Subcutaneous abdominal adipose tissue (tissue), 5 donors: ENCODE data around the gene TNK2.
"Not testable (repeated sequence)": the region's sequence is repeated elsewhere in the genome, so short reads cannot be mapped to it uniquely, and the experiment has no call there.

ENCODE experiments used
- H3K27ac ChIP-seq: one replicate; pipeline ENCODE4 v1.7.0; 2013; ENCODE audit warnings: low read depth, mild to moderate bottlenecking, inconsistent platforms, low read length, moderate library complexity
- H3K27me3 ChIP-seq, 5 donors: one replicate each; pipeline ENCODE4 v1.7.0; 2013; ENCODE audit warnings: low read length in 5 of 5, inconsistent platforms in 1 of 5; ENCODE audit not compliant: control insufficient read depth in 5 of 5, insufficient read depth in 4 of 5
- H3K36me3 ChIP-seq, 5 donors: one replicate each; pipeline ENCODE4 v1.7.0; 2013; ENCODE audit warnings: low read length in 5 of 5; ENCODE audit not compliant: control insufficient read depth in 5 of 5, insufficient read depth in 5 of 5
- H3K4me1 ChIP-seq, 5 donors: one replicate each; pipeline ENCODE4 v1.7.0; 2013; ENCODE audit warnings: low read length in 5 of 5, mild to moderate bottlenecking in 3 of 5, moderate library complexity in 1 of 5; ENCODE audit not compliant: control insufficient read depth in 5 of 5, insufficient read depth in 5 of 5
- H3K4me3 ChIP-seq, 5 donors: one replicate each; pipeline ENCODE4 v1.7.0; 2013; ENCODE audit warnings: low read length in 5 of 5, low read depth in 1 of 5
- H3K9ac ChIP-seq, 5 donors: one replicate each; pipeline ENCODE4 v1.7.0; 2013; ENCODE audit warnings: low read length in 5 of 5, mild to moderate bottlenecking in 4 of 5, moderate library complexity in 3 of 5
- H3K9me3 ChIP-seq, 5 donors: one replicate each; pipeline ENCODE4 v1.7.0; 2013; ENCODE audit warnings: low read length in 5 of 5; ENCODE audit not compliant: control insufficient read depth in 5 of 5
- donor health status: healthy.
- donor health status: healthy.
- donor health status: healthy.
- donor health status: healthy.
- donor health status: healthy.

Gene TNK2

DNA sequence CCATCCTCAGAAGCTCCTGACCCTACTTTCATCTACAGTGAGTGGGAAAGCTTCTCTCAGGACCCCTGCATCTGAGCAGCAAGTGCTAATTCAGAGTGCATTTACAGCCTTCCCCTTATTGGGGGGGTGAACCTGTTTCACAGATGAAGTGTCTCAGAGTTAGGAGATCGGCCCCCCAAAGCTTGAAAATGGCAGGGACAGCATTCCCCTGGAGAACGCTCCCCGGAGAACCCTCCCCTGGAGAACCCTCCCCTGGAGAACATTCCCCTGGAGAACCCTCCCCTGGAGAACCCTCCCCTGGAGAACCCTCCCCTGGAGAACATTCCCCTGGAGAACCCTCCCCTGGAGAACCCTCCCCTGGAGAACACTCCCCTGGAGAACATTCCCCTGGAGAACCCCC is 36.7 kb downstream of the TNK2 start:
- peaks cover 0 to 79% (median 56%) of the 10 kb centered on the region in 5 donors for H3K36me3 ChIP-seq
- H3K9me3 ChIP-seq = not testable (repeated sequence)

DNA sequence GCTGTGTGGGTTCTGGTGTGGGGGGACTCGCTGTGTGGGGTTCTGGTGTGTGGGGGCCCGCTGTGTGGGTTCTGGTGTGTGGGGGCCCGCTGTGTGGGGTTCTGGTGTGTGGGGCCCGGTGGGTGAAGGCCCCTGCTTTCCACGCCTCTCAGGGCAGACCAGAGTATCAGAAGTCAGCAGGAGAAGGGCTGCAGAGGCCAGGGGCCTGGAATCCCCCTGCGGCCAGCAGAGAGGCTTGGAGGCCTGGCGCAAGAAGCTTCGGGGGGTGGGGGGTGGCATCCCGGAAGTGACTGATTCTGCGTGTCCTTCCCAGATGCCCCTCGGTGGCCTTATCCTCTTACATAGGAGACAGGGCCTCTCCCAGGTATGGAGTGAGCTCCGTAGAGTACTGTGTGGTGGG is 37.4 kb downstream of the TNK2 start:
- H3K9me3 ChIP-seq = no peaks in the 10 kb centered on the region
- H3K4me3 ChIP-seq = no peak overlapping the region
- H3K4me1 ChIP-seq = peaks cover 0 to 11% (median 0%) of the 10 kb centered on the region in 5 donors
- no peaks in the 10 kb centered on the region for H3K27me3 ChIP-seq
- H3K27ac ChIP-seq = no peak overlapping the region
- peaks cover 0 to 79% (median 57%) of the 10 kb centered on the region in 5 donors for H3K36me3 ChIP-seq
- no peak overlapping the region for H3K9ac ChIP-seq

More for the DNA sequence above, 36.7 kb downstream of the TNK2 start:
- H3K27ac ChIP-seq, H3K27me3 ChIP-seq, H3K9ac ChIP-seq, H3K4me3 ChIP-seq: not testable (repeated sequence)
- H3K4me1 ChIP-seq = peaks cover 0 to 11% (median 0%) of the 10 kb centered on the region in 5 donors

DNA sequence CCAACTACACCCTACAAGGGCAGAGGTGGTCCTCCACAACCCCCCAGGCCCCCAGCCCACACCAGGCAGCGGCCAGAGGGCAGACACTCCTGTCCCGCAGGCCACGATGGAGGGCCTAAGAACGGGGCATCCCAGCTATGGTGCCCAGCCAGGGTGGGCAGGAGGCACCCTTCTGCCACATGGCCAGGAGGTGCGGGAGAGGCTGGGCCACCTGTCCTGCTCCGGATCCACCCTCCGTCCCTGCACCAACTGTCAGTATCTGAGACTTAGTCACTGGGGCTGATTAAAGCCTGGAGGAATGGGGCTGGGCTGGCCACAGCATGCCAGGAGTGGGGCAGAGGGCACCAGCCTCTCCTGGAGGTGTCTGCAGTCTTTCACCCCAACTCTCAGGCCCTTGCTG is 37.9 kb downstream of the TNK2 start:
- no peak overlapping the region for H3K4me3 ChIP-seq
- H3K4me1 ChIP-seq = peaks cover 0 to 11% (median 0%) of the 10 kb centered on the region in 5 donors
- no peak overlapping the region for H3K27ac ChIP-seq
- peaks cover 0 to 79% (median 58%) of the 10 kb centered on the region in 5 donors for H3K36me3 ChIP-seq
- no peak overlapping the region for H3K9ac ChIP-seq
- H3K9me3 ChIP-seq = no peaks in the 10 kb centered on the region
- no peaks in the 10 kb centered on the region for H3K27me3 ChIP-seq

DNA sequence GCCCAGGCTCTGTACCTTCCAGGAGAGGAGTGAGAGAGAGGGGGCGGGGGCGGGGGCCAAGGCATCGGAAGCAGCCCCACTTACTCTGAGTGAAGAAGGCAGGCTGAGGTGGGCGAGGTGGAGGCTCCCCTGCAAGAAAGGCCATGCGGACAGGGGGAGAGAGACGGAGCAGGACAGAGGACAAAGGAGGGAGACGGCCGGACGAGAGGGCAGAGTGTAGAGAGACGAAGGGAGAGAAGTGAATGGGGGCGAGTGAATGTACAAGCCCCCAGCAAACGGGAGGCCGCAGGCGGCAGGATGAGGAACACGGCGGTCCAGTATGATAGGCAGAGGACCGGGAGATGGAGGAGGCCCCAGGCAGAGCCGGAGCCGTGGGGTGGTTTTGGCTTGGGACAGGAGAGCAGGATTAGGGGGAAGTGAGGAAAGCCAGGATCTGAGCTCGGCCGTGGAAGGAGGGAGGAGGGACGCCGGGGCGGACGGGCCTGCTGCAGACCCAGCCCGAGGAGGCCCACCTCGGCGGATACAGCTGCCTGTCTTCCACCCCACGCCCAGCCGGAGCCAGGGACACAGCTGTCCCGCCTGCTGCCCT is 38.8 kb downstream of the TNK2 start:
- Histone ChIP-seq H3K4me1 (peaks cover 0 to 11% (median 0%) of the 10 kb centered on the region in 5 donors), H3K9me3 (no peaks in the 10 kb centered on the region), H3K27me3 (no peaks in the 10 kb centered on the region), H3K4me3 (no peak overlapping the region), H3K36me3 (peaks cover 0 to 80% (median 59%) of the 10 kb centered on the region in 5 donors), H3K9ac (no peak overlapping the region), H3K27ac (no peak overlapping the region)

DNA sequence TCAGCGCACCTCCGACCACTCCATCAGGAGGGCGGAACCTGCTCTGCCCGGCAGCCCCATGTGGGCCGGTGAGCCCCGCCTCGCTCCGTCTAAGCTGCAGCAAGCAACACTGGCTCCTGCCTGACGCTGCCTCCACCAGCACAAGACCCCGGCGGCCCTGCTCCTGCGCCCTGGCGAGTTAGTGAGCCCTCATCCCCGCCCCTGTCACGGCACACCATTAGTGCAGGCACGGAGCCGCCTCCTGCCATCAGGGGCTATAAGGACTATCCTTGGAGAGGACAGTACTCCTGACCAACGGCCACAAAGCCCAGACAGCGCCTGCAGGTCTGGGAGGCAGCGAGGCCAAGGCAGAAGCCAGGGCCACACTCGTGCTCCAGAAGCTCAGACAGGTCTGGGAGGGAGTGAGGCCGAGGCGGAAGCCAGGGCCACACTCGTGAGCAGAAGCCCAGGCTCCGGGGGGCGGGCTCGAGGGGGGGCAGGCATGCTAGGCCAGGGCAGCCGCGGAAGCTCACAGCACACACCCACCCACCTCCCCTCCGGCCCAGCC is 39.4 kb downstream of the TNK2 start:
- Histone ChIP-seq H3K36me3 (peaks cover 0 to 82% (median 59%) of the 10 kb centered on the region in 5 donors), H3K27ac (no peak overlapping the region), H3K9ac (no peak overlapping the region), H3K9me3 (no peaks in the 10 kb centered on the region), H3K4me1 (peaks cover 0 to 11% (median under 1%) of the 10 kb centered on the region in 5 donors), H3K27me3 (no peaks in the 10 kb centered on the region), H3K4me3 (no peak overlapping the region)

DNA sequence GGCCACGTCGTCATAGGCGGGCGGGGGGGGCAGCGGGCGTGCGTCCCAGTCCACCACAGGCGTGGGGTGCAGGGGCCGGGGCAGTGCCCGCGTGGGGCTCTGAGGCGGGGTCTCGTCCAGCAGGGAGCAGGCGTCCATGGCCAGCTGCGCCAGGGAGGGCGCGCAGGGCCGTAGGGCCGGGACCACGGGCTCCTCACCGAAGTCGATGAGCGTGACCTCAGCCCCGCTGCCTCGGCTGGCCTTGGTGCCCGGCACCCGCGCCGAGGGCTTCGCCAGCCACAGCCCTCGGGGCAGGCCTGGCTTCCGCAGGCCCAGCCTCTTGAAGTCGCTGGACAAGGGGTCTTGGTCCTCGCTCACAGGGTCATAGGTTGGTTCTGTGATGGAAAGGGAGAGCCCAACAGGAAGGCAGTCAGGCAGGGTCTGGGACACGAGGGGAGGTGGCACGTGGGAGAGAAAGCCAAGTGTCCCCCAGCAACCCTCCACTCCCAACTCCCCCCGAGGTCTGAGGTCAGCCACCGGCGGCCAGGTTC is 40.0 kb downstream of the TNK2 start:
- no peak overlapping the region for H3K4me3 ChIP-seq
- H3K36me3 ChIP-seq = peaks cover 0 to 81% (median 59%) of the 10 kb centered on the region in 5 donors
- H3K27me3 ChIP-seq = no peaks in the 10 kb centered on the region
- no peak overlapping the region for H3K27ac ChIP-seq
- H3K4me1 ChIP-seq = peaks cover 0 to 16% (median 6%) of the 10 kb centered on the region in 5 donors
- H3K9me3 ChIP-seq = no peaks in the 10 kb centered on the region
- no peak overlapping the region for H3K9ac ChIP-seq

DNA sequence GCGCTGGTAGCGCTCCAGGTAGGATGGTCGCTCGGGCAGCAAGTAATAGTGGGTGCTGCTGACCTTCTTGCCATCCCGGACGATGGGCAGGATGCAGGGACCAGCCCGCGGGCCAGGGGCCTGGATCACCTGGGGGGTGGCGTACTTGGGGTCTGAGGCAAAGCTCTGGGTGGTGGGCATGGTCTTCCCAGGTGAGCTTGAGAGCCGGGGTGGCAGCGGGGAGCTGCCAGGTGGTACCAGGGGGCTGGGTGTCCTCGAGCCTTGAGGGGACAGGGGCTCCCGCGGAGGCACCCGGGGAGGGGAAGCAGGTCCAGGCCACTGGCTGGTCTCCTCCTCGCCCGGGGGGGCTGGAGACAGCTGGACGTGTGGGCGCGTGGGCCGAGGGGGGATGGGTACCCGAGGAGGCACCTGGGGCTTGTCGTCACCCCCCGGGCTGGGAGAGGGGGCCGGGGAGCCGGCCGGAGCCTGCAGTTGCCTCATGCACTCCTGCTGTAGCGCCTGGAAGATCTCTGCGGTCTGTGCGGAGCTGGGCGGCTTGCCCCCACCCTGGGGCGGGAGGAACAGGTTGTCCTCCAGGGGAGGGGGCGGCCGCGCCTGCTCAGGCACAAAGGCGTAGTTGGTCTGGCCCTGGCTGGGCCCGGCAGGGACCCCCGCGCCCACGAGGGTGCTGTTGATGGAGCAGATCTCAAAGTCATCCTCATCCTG is 40.6 kb downstream of the TNK2 start:
- Histone ChIP-seq H3K4me1 (peaks cover 0 to 22% (median 11%) of the 10 kb centered on the region in 5 donors), H3K27ac (no peak overlapping the region), H3K36me3 (peaks cover 0 to 77% (median 59%) of the 10 kb centered on the region in 5 donors), H3K9ac (no peak overlapping the region), H3K4me3 (no peak overlapping the region), H3K9me3 (no peaks in the 10 kb centered on the region), H3K27me3 (no peaks in the 10 kb centered on the region)

DNA sequence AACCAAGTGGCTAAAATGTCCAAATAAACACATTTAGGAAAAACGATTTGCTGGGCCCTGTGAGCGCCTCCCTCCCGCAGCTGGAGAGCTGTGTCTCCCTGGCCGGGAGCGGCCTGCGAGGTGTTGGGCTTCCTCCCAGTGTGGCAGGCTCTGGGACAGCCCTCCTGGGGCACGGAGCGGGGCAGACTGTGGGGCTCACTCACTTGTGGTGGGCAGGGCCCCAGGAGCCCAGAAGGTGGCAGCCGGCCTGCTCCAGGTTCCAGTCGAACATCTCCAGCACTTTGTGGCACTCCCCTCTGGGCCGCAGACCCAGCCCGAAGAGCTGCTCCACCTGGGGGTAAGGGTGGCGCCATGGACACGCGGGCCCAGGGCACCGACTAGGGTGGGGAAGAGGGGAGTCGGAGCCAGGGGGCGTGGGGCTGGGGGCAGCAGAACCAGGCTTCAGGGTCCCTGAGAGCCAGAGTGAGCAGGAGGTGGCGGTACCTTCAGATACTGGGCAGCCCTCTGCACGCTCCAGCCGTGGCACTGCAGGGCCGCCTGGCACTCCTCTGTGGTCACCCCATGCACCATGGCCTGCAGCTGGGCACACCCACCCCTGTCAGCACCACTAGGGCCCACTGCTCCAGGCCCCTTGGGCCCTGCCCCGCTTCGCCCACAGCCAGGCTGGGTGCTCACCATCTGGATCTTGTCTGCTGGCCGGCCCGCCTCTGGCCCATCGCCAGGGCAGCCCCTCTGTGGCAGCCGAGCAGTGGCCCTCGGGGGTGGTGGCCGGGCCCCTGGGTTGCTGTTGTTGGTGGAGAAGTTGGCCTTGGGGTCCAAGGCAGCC is 41.5 kb downstream of the TNK2 start:
- no peak overlapping the region for H3K27ac ChIP-seq
- H3K4me1 ChIP-seq = peaks cover 0 to 24% (median 13%) of the 10 kb centered on the region in 5 donors
- H3K27me3 ChIP-seq = no peaks in the 10 kb centered on the region
- no peak overlapping the region for H3K4me3 ChIP-seq
- H3K9me3 ChIP-seq = no peaks in the 10 kb centered on the region
- H3K9ac ChIP-seq = no peak overlapping the region
- peaks cover 0 to 68% (median 50%) of the 10 kb centered on the region in 5 donors for H3K36me3 ChIP-seq

DNA sequence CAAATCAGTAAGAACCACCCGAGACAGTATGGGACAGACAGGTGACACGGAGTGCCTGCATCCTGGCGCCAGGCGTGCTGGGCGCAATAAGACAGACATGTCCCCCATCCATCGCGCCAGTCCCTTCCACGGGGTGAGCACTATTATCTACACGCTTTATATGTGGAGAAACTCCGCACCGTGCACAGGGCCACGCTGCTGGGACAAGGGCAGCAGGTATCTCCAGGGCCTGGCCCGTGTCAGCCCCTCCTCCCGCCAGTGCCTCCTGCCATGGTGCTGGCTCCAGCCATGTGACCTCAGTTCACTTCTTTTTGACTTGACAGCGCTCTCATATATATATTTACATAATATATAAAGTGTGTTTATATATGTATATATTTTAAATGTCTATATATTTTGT is 42.6 kb downstream of the TNK2 start:
- H3K27me3 ChIP-seq = no peaks in the 10 kb centered on the region
- peaks cover 0 to 23% (median 13%) of the 10 kb centered on the region in 5 donors for H3K4me1 ChIP-seq
- no peak overlapping the region for H3K4me3 ChIP-seq
- no peaks in the 10 kb centered on the region for H3K9me3 ChIP-seq
- no peak overlapping the region for H3K27ac ChIP-seq
- H3K36me3 ChIP-seq = peaks cover 0 to 56% (median 41%) of the 10 kb centered on the region in 5 donors
- no peak overlapping the region for H3K9ac ChIP-seq
